A549 (cell line): Measurements from ENCODE around the gene C3orf20.

Source experiments
- CHD2 ChIP-seq: fragments of 150-350 bp; IDR thresholded peaks from 2 replicates; pipeline ENCODE4 v1.6.1; 2014; ENCODE audit warnings: low read length; ENCODE audit not compliant: partially characterized antibody
- CTCF ChIP-seq: fragments of >200 bp; sonication (Bioruptor Twin); formaldehyde crosslinking; IDR thresholded peaks from 3 replicates; pipeline ENCODE4 v1.5.1; 2016
- ELK1 ChIP-seq: fragments of 150-350 bp; IDR thresholded peaks from 2 replicates; pipeline ENCODE4 v1.6.1; 2014; ENCODE audit warnings: low read depth, mild to moderate bottlenecking, low read length
- EP300 ChIP-seq, 2 experiments: fragments of >200 bp; sonication (Bioruptor Twin); formaldehyde crosslinking; IDR thresholded peaks; 2 replicates in 1 of 2; 3 replicates in 1 of 2; pipeline ENCODE4 v1.6.1; 2016 to 2017
- FOSL2 ChIP-seq, 2 experiments: fragments of 450-650 bp in 1 of 2; fragments of >200 bp in 1 of 2; sonication (Bioruptor Twin) in 1 of 2; formaldehyde crosslinking; IDR thresholded peaks; 2 replicates each; pipeline versions ENCODE4 v1.5.0 to v1.6.1; 2016 to 2020; ENCODE audit warnings: mild to moderate bottlenecking in 1 of 2, moderate library complexity in 1 of 2
- MAX ChIP-seq: IDR thresholded peaks from 2 replicates; pipeline ENCODE4 v1.6.1; 2012
- POLR2AphosphoS2 ChIP-seq: conservative IDR thresholded peaks from 2 replicates; pipeline ENCODE4 v1.6.1; 2012; ENCODE audit warnings: low read length, improper control_type of control experiment, inconsistent platforms
- REST ChIP-seq: fragments of 200-600 bp; sonication (generic); IDR thresholded peaks from 2 replicates; pipeline ENCODE4 v1.6.1; 2016; ENCODE audit warnings: antibody characterized with exemption, mild to moderate bottlenecking, moderate library complexity
- SMC3 ChIP-seq: fragments of >200 bp; sonication (Bioruptor Twin); formaldehyde crosslinking; IDR thresholded peaks from 3 replicates; pipeline ENCODE4 v1.6.1; 2018; ENCODE audit warnings: inconsistent platforms

GRCh38 chr3:14636496-14637087 lies 38.3 kb upstream of the C3orf20 start:
- TF ChIP-seq CHD2 (no peak), REST (no peak), EP300 (IDR thresholded peaks at IDR 0.05) (no peak), MAX (no peak), ELK1 (no peak), SMC3 (no peak), FOSL2 (IDR thresholded peaks at IDR 0.05) (no peak), FOSL2 (CRISPR knock-in tag; IDR thresholded peaks at IDR 0.05) (no peak), CTCF (no peak), POLR2AphosphoS2 (no peak)
